Activated CD8-positive, alpha-beta memory T cell treated with anti-CD3 and anti-CD28 coated beads, Interleukin-2, amount 50 U/mL, for 48 hours (primary cell): ENCODE measurements around the gene HMOX1.
A peak's percentile ranks its signal among the peaks of the same experiment; 100 is the strongest.
"Not testable (repeated sequence)": the region's sequence is repeated elsewhere in the genome, so short reads cannot be mapped to it uniquely, and the experiment has no call there.

Experiments
- DNase-seq: peaks from one replicate; pipeline ENCODE4 v3.0.0-alpha.2; 2020

The HMOX1 gene

GRCh38 chr22:35381424-35382009, 621 bp downstream of the HMOX1 start:
- no peak for DNase-seq

- no peak for DNase-seq
These were observed 2.8 kb downstream of the HMOX1 start for GRCh38 chr22:35383679-35384071.

- no peak for DNase-seq
These were observed 3.6 kb downstream of the HMOX1 start for GRCh38 chr22:35384527-35384926.

- DNase-seq = no peak
These were observed 4.2 kb downstream of the HMOX1 start for GRCh38 chr22:35384975-35385588.

- no peak for DNase-seq
These were observed 5.9 kb downstream of the HMOX1 start for GRCh38 chr22:35386670-35387288.

- no peak for DNase-seq
These were observed 10.0 kb downstream of the HMOX1 start for GRCh38 chr22:35390933-35391332.

- no peak for DNase-seq
These were observed 11.5 kb downstream of the HMOX1 start for GRCh38 chr22:35392357-35392756.

GRCh38 chr22:35393116-35394010, 12.5 kb downstream of the HMOX1 start:
- DNase-seq = no peak

- no peak for DNase-seq
These were observed 13.1 kb downstream of the HMOX1 start for GRCh38 chr22:35394011-35394312.

- no peak for DNase-seq
These were observed 14.1 kb downstream of the HMOX1 start for GRCh38 chr22:35394810-35395563.

- not testable (repeated sequence) for DNase-seq
These were observed 15.7 kb downstream of the HMOX1 start for GRCh38 chr22:35396622-35397021.

- DNase-seq = no peak
These were observed 16.4 kb downstream of the HMOX1 start for GRCh38 chr22:35397095-35397904.

- DNase-seq = no peak
These were observed 17.7 kb downstream of the HMOX1 start for GRCh38 chr22:35398591-35398973.

GRCh38 chr22:35399114-35399677, 18.3 kb downstream of the HMOX1 start:
- DNase-seq = no peak

- DNase-seq = peak; percentile 97
These were observed 19.0 kb downstream of the HMOX1 start, which contains the start of gene MCM5 for GRCh38 chr22:35399678-35400500. Gene MCM5, plus strand, starts transcription at chr22:35400140. Its CDS starts 299 bp downstream, at chr22:35400439.

GRCh38 chr22:35400501-35400790, 19.6 kb downstream of the HMOX1 start:
- DNase-seq = no peak

- DNase-seq = no peak
These were observed 21.0 kb downstream of the HMOX1 start for GRCh38 chr22:35401863-35402262.

- no peak for DNase-seq
These were observed 22.5 kb downstream of the HMOX1 start for GRCh38 chr22:35403356-35403755.

GRCh38 chr22:35404176-35404575, 23.3 kb downstream of the HMOX1 start:
- no peak for DNase-seq

- DNase-seq = no peak
These were observed 25.5 kb downstream of the HMOX1 start for GRCh38 chr22:35406443-35406842.

- no peak for DNase-seq
These were observed 26.5 kb downstream of the HMOX1 start for GRCh38 chr22:35407362-35407761.
